Left kidney (tissue), 2 donors: Measurements from ENCODE around the gene TAS1R3. TPM values are rescaled to one million over a fixed set of nuclear protein-coding genes. Genes with fewer than 3 reads are reported as not detected.
A peak's percentile ranks its signal among the peaks of the same experiment; 100 is the strongest.

Source experiments
- DNase-seq: peaks from one replicate; pipeline ENCODE4 v3.0.0-alpha.2; 2013
- polyA plus RNA-seq: library from polyadenylated mRNA; unstranded; fragments of 120-200 nt; gene quantifications from one replicate; pipeline ENCODE4 v1.2.1, GENCODE V29; 2013; ENCODE audit not compliant: insufficient read length

Gene TAS1R3
- polyA plus RNA-seq, 1 donor: 0.37 TPM

DNA sequence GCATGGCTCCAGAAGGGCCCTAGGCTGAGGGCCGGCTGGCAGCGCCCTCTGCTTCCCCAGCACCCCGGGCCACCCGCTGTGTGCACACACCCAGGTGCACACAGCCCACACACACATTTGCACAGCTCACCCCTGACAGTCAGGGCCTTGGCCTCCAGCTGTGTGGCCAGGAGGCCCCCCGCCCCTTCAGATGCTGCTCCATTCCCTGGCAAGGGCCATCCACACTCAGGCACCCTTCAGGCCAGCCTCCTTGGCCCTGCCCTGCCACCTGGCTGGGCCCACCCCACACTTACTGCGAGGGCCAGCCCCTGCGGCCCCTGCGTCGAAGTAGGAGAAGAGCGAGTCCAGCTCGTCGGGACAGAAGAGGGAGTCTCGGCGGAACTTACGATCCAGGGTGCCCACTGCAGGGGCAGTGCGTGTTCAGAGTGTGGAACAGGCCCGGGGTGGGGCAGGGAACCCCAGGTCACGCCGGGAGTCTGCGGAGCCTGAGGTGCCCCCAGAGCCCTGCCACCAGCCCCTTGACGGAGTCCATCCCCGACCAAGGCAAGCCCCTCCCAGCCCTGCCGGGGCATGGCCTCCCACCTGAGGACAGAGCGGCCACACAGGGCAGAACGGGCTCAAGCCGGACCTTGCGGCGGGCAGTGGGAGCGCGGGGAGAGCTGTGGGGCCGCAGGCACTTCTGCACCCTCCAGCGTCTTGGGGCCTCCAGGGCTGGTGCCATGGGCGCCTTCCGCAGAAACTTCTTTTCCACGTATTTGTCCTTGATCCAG lies 35.7 kb upstream of the TAS1R3 start:
- no peak for DNase-seq

- no peak for DNase-seq
Measured at GRCh38 chr1:1296070-1297061, 34.7 kb upstream of the TAS1R3 start.

DNA sequence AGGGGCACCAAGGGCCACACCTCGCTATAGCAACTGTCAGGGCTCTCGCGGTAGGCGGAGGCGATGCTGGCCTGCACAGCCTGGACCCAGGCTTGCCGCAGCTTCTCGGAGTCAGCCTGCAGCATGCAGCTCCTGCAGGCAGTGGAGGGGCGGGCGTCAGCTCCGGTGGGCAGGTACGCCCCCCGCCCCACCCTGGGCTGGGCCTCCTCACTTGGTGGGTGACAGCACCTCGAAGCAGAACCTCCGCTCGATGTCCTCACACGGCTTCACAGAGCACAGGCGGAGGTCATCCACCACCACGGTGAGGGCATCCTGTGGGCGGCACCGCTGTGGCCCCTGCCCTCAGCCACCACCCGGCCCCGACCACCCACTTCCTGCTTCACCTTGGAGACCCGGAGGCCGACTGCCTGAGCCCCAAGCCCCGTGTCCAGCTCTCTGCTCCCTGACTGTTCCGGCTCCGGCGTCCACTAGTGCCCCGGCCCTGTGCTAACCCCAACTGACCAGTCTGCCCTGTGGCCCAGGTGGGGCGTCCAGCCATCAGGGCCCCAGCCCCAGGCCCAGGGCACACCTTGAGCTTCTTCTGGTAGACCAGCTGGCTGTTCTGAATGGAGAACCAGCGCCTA lies 33.2 kb upstream of the TAS1R3 start:
- DNase-seq: no peak

DNA sequence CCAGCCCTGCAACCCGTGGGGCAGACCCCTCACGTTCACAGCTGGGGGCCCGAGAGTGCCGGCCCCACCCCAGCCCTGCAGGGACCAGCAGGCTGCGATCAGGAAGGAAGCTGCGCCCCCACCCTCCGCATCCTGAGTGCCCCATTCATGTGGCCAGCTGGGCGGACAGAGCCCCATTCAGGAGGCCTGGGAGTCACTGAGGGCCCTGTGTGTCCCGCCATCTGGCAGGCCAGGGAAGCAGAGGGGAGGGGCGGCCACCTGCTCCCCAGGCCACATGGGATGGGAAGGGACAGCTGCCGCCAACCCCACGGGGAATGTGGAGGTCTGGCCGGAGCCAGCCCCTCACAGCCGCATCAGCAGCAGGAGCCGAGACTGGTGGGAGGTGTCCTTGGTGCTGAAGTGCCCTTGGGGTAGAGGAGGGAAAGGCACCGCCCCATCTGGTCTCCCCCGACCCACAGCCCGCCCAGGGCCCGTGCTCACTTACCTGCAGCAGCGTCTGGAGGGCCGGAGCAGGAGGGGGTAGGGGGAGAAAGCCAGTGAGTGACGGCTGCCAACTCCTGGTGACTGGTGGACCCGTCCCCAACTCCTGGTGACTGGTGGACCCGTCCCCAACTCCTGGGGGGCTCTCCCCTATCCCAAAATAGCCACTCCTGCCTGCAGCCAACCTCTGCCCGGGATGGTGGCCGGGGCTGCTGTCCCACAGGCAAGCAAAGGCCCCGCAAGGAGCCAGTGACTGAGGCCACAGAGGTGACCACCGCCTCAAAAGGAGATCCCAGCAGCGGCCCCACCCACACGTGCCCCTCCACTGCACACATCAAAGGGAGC lies 32.0 kb upstream of the TAS1R3 start:
- no peak for DNase-seq

DNA sequence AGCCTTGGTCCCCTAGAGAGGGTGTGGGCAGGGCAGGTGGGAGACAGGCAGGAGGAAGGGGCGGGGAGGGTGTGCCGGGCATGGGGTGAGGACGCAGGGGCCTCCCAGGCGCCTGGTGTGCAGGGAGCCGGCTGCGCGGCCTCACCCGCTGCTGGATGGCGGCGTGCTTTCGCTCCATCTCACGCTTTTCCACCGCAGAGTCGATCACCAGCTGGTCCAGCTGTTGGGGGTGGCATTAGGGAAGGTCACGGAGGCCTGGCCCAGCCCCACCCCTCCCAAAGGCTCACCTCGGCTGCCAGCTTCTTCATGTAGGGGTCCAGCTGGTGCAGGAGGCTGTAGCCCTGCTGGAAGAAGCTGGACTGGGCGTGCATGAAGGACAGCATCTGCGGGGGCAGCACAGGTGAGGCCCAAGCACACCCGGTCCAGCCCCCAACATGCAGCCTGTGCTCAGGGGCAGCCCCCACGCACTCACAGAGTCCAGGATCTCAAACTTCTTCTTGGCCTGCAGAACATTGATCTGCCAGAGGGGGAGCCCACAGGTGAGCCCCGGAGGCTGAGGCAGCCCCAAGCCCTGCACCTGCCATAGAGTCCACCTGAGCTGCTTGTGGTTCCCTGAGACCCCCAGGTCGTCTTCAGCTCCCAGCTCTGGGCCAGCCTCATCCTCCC lies 31.3 kb upstream of the TAS1R3 start:
- DNase-seq: no peak

- no peak for DNase-seq
Measured at GRCh38 chr1:1300352-1300739, 30.7 kb upstream of the TAS1R3 start.

DNA sequence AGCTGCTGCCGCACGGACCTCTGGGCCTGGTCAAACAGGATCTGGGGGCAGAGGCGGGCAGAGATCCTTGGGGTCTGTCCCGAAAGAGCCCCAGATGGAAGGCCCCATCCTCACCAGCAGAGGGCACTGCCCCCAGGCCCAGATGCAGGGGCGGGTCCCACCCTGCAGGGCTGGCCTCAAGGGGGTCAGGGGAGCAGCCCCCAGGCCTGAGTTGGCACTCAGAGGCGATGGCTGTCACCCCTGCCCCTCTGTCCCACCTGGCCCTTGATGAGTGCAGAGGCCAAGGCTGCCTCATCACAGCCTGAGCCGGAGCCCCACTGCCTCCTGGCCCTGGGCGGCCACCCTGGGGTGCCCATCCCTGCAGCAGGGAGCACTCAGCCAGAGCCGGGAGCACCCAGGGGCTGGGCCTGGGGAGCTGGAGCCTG lies 29.1 kb upstream of the TAS1R3 start:
- no peak for DNase-seq

DNA sequence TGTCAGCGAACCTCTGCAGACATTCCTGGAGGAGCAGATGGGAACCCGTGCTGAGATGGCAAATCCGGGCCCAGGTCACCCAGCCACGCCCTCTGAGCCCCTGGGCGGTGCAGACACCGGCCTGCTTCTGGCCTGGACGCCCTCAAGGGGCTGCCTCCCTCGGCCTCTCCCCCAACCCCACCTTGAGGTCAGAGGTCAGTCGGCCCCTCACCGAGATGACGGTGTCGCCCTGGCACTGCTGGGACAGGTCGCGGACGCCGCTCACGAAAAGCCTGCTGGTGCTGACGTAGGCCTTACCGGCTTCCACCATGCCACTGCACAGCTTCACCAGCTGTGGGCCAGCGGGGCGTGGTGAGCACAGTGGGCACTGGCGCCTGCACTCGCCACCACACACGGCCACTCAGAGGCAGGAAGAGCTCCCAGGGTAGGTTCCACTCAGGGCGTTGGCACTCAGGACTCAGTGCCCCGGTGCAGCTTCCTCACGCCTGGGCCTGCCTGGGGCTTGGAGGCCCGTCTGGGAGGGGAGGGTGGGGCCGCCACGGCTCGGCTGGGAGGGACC lies 28.1 kb upstream of the TAS1R3 start:
- DNase-seq: no peak

DNA sequence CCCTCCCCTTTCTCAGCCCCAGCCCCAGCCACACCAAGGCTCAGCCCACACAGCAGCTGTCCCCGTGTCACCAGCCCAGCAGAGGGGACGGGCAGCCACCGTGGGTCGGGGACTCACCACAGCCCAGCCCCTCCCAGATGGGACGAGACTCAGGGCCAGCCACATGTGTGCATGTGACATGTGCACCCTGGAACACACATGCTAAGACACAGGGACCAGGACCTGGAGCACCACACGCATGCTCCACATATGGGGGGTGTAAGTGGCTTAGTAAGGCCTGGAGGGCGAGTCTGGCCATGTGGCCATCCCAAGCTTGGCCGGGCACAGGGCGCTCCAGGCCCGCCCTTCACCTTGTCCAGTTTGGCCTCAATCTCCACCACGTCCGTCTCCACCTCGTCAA lies 27.3 kb upstream of the TAS1R3 start:
- no peak for DNase-seq

GRCh38 chr1:1304331-1305299 lies 26.5 kb upstream of the TAS1R3 start:
- peak; percentile 53 for DNase-seq

GRCh38 chr1:1305300-1306069 lies 25.6 kb upstream of the TAS1R3 start:
- no peak for DNase-seq

DNA sequence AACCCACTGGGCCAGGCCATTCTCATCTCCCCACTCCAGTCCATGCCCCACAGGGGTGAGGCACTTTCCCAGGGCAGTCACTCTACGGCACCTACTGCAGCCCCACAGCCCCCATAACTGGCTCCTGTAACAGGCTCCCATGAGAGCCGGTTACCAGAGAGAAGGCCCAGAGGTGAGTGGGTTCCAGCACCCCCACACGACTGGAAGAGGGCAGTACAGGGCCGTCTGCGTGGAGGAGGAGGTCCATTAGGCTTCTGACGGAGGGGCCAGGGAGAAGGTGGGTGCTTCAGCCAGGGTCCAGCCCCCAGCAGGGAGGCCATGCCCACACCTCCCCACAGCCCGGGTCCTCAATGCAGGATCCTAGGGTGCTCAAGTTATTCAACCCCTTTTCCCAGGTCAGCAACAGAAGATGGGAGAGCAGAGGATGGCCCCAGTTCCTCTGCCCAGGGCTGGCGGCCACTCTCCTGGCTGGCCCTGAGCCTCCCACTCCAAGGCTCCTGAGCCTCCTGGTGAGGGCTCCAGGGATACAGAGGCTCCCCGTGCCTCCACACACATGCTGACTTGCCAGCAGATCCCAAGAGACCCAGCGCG lies 24.9 kb upstream of the TAS1R3 start:
- DNase-seq: no peak

DNA sequence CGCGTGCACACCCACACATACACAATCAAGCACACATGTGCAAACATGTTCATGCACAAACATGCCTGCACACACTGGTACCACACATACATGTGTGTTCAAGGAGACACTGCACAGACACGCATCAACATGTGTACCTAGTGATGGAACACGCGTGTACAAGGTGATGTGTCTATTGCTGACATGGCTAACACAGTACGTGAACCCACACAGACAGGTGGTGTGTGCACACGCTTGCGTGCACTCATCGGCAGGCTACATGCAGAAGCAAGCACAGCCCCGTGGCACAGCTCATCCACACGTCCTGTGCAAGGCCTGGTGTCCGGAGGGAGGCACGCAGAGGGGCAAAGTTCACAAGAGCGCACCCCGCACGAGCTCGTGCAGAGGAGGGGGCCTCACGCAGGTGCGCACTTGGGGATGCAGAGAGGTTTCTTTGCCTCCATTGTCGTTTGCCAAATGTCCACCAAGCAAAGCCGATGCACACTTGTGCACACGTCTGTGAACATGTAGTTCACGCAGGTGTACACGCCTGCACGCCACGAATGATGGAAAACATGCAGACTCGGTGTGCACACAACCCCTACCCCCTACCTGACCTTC lies 24.3 kb upstream of the TAS1R3 start:
- DNase-seq: no peak

- DNase-seq: no peak
Measured at GRCh38 chr1:1307261-1307922, 23.7 kb upstream of the TAS1R3 start.

DNA sequence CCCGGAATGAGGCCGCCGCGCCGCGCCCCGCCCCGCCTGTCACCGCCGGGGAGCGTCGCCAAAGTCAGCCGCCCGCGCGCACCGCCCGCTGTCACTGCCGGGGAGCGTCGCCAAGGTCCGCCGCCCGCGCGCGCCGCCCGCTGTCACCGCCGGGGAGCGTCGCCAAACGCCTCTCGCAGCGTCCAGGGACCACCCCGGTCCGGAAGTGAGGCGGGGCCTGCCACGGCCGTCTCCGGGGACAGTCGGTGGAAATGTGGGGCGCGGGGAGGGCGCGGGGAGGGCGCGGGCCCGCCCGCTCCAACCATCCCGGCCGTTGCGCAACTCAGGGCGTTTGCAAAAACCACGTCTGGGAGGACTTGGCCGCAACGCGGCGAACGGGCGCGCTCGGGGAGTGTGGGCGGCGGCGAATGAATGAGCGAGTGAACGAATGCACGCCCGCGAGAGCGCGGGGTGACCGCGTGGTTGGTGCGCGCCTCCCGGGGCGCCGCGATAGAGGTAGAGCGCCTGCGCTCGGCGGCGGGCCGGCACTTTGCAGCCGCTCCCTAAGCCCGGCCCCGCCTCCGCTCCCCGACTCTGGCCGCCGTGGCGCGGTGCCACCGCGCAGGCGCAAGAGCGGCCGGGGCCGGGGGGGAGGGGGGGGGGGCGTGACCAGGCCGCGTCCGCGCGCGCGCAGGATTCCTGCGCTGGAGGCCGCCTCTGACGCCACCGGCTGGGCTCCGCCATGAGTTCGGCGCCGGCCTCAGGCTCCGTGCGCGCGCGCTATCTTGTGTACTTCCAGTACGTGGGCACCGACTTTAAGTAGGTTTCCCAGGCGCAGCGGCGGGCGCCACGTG lies 22.9 kb upstream of the TAS1R3 start, which contains the start of the genes ACAP3 and PUSL1:
ACAP3 (minus strand) TSS at position 8 of the 833 bp plus-strand sequence. CDS start 115 bp downstream, outside the sequence.
PUSL1 (plus strand) TSS at position 675 of the 833 bp plus-strand sequence; CDS start at position 722, 47 bp downstream.
- DNase-seq: peak; percentile 86

DNA sequence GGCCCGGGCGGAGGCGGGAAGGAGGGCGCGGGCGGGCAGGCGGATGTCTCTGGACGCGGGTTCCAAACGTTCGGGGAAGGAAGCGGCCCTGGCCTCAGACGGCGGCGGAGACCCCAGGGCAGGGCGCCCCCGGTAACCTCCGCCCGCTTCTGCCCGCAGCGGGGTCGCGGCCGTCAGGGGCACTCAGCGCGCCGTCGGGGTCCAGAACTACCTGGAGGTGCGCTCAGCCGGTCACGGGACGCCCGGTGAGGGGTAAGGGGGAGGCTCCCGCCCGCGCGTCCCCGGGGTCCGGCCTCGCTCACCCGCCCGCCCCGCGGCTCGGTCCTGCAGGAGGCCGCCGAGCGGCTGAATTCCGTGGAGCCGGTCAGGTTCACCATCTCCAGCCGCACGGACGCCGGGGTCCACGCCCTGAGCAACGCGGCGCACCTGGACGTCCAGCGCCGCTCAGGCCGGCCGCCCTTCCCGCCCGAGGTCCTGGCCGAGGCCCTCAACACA lies 22.3 kb upstream of the TAS1R3 start:
- no peak for DNase-seq
